ENCODE measurements around the gene MRPL21. TPM values are rescaled to one million over a fixed set of nuclear protein-coding genes. Genes with fewer than 3 reads are reported as not detected.
A peak's percentile ranks its signal among the peaks of the same experiment; 100 is the strongest.

Gene MRPL21
- total and polyA plus RNA-seq, 2 of the 13 experiments (the other 11 are each of a cell fraction or from before 2014, with no cell fraction given), result 61.5 to 100 TPM

- no peak for TF ChIP-seq ZNF44 (CRISPR knock-in tag; IDR thresholded peaks at IDR 0.05)
- TF ChIP-seq MLLT10 (CRISPR knock-in tag; IDR thresholded peaks at IDR 0.05), result no peak
- no peak; the same call in 1 of the 2 replicates for TF ChIP-seq RBAK (CRISPR knock-in tag; IDR thresholded peaks at IDR 0.05)
- TF ChIP-seq HNRNPK (IDR thresholded peaks at IDR 0.05; ENCODE audit: low read depth, low read length, poor library complexity, severe bottlenecking), result peak; percentile 60
- TF ChIP-seq PRPF4 (IDR thresholded peaks at IDR 0.05; ENCODE audit: low read depth, low read length, poor library complexity, severe bottlenecking), result no peak
- TF ChIP-seq PHF20 (CRISPR knock-in tag; IDR thresholded peaks at IDR 0.05), result peak; percentile 99
- TF ChIP-seq ZNF720 (CRISPR knock-in tag; IDR thresholded peaks at IDR 0.05), result no peak; the same call in 1 of the 2 replicates
- no peak; the same call in 1 of the 2 replicates for TF ChIP-seq ZC3H13 (CRISPR knock-in tag; IDR thresholded peaks at IDR 0.05)
- TF ChIP-seq ZNF614 (CRISPR knock-in tag; IDR thresholded peaks at IDR 0.05; ENCODE audit: borderline replicate concordance), result peak; percentile 87; the same call in 1 of the 2 replicates
- 0 out of 2 replicates have a peak, but pooled peaks have one; percentile 47 for TF ChIP-seq IRX3 (CRISPR knock-in tag; IDR thresholded peaks at IDR 0.05; ENCODE audit: borderline replicate concordance, low read depth)
- peak; percentile 97 for TF ChIP-seq ZNF709 (CRISPR knock-in tag; IDR thresholded peaks at IDR 0.05)
- TF ChIP-seq ZSCAN25 (CRISPR knock-in tag; IDR thresholded peaks at IDR 0.05), result peak; percentile 60; the same call in 1 of the 2 replicates
- TF ChIP-seq, protein P1, sequence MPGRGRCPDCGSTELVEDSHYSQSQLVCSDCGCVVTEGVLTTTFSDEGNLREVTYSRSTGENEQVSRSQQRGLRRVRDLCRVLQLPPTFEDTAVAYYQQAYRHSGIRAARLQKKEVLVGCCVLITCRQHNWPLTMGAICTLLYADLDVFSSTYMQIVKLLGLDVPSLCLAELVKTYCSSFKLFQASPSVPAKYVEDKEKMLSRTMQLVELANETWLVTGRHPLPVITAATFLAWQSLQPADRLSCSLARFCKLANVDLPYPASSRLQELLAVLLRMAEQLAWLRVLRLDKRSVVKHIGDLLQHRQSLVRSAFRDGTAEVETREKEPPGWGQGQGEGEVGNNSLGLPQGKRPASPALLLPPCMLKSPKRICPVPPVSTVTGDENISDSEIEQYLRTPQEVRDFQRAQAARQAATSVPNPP (CRISPR knock-in tag; IDR thresholded peaks at IDR 0.05), result no peak
- TF ChIP-seq ZNF674 (CRISPR knock-in tag; IDR thresholded peaks at IDR 0.05; ENCODE audit: low read depth), result no peak
- TF ChIP-seq TIGD3 (CRISPR knock-in tag; IDR thresholded peaks at IDR 0.05; ENCODE audit: borderline replicate concordance), result 0 out of 2 replicates have a peak, but pooled peaks have one; percentile 51
- TF ChIP-seq PHF21A (CRISPR knock-in tag; IDR thresholded peaks at IDR 0.05), result peak; percentile 48; the same call in 1 of the 2 replicates
- TF ChIP-seq REXO4 (CRISPR knock-in tag; IDR thresholded peaks at IDR 0.05; ENCODE audit: borderline replicate concordance), result 0 out of 2 replicates have a peak, but pooled peaks have one; percentile 70
- no peak for TF ChIP-seq ZNF207 (IDR thresholded peaks at IDR 0.05; ENCODE audit: borderline replicate concordance)
- TF ChIP-seq LBX2 (CRISPR knock-in tag; IDR thresholded peaks at IDR 0.05; ENCODE audit: borderline replicate concordance), result 0 out of 2 replicates have a peak, but pooled peaks have one; percentile 74
- no peak for TF ChIP-seq RORA (CRISPR knock-in tag; IDR thresholded peaks at IDR 0.05)
- TF ChIP-seq ZNF282 (IDR thresholded peaks at IDR 0.05; ENCODE audit: partially characterized antibody), result no peak
- TF ChIP-seq TCF7 (IDR thresholded peaks at IDR 0.05; ENCODE audit: low read depth), result no peak
- peak; percentile 93 for TF ChIP-seq ERF (CRISPR knock-in tag; IDR thresholded peaks at IDR 0.05)
- TF ChIP-seq ZNF232 (CRISPR knock-in tag; IDR thresholded peaks at IDR 0.05; ENCODE audit: borderline replicate concordance), result 0 out of 2 replicates have a peak, but pooled peaks have one; percentile 15
- TF ChIP-seq, protein P2, sequence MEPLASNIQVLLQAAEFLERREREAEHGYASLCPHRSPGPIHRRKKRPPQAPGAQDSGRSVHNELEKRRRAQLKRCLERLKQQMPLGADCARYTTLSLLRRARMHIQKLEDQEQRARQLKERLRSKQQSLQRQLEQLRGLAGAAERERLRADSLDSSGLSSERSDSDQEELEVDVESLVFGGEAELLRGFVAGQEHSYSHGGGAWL (CRISPR knock-in tag; IDR thresholded peaks at IDR 0.05), result peak; percentile 93
Observed at GRCh38 chr11:68903288-68904247, at the start of gene MRPL21, which contains the start of gene IGHMBP2 (continued).

All from HepG2 (cell line).